ENCODE results near the gene ANKRD23.
"Not testable (repeated sequence)": the region's sequence is repeated elsewhere in the genome, so short reads cannot be mapped to it uniquely, and the experiment has no call there.

Gene ANKRD23

DNA sequence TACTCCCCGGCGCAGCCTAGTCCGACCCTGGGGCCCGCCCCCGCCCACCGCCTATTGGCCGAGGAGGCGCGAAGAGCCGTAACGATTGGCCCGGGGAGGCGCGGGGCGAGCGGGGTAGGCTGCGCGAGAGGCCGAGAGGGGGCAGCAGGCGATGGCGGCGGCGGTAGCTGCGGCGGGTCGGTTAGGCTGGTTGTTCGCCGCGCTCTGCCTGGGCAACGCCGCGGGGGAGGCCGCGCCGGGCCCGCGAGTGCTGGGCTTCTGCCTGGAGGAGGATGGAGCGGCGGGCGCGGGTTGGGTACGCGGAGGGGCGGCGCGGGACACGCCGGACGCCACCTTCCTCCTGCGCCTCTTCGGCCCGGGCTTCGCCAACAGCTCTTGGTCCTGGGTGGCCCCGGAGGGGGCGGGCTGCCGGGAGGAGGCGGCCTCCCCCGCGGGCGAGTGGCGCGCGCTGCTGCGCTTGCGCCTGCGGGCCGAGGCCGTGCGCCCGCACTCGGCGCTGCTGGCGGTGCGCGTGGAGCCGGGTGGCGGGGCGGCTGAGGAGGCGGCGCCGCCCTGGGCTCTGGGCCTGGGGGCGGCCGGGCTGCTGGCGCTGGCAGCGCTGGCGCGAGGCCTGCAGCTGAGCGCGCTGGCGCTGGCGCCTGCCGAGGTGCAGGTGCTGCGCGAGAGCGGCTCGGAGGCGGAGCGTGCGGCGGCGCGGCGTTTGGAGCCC lies 27.5 kb downstream of the ANKRD23 start, which contains the start of gene CNNM3:
CNNM3 (plus strand) TSS at position 142 of the 709 bp plus-strand sequence; CDS start at position 152, 10 bp downstream.
- peak; percentile 91 for DNase-seq (ENCODE audit: low read depth in 2 of 2)

GRCh38 chr2:96815326-96816126 lies 28.3 kb downstream of the ANKRD23 start:
- DNase-seq (ENCODE audit: low read depth in 2 of 2) = no peak

DNA sequence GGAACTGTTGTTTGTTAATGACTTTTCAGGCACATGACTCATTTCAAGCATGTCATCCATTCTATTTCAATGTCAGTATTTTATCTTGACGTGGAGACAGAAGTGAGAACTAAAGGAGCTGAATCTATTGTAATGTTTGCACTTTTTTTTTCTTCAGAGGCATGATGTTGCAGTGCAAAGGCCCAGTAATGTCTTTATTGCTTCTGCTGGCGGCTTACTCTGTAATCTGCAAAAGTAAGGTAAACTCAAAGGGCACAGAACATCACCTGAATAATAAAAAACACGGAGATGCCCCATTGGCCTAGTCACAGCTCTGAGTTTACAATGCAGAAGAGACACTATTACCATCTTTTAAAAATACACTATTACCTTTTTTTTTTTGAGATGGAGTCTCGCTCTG lies 30.2 kb downstream of the ANKRD23 start:
- no peak for DNase-seq (ENCODE audit: low read depth in 2 of 2)

GRCh38 chr2:96811917-96812316 lies 31.9 kb downstream of the ANKRD23 start:
- no peak for DNase-seq (ENCODE audit: low read depth in 2 of 2)

GRCh38 chr2:96810783-96811192 lies 33.0 kb downstream of the ANKRD23 start:
- no peak for DNase-seq (ENCODE audit: low read depth in 2 of 2)

- no peak for DNase-seq (ENCODE audit: low read depth in 2 of 2)
Observed at GRCh38 chr2:96809951-96810782, 33.7 kb downstream of the ANKRD23 start.

GRCh38 chr2:96809216-96809882 lies 34.5 kb downstream of the ANKRD23 start:
- DNase-seq (ENCODE audit: low read depth in 2 of 2) = no peak

GRCh38 chr2:96808176-96808837 lies 35.5 kb downstream of the ANKRD23 start:
- no peak for DNase-seq (ENCODE audit: low read depth in 2 of 2)

DNA sequence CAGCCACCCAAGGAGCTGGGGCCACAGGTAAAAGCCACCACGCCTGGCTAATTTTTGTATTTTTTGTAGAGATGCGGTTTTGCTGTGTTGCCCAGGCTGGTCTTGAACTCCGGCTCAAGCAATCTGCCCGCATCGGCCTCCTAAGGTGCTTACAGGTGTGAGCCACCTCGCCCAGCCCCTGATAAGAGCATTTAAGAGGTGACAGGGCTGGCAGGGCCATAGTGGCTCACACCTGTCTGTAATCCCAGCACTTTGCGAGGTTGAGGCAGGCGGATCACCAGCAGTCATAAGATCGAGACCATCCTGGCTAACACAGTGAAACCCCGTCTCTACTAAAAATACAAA lies 36.7 kb downstream of the ANKRD23 start:
- no peak for DNase-seq (ENCODE audit: low read depth in 2 of 2)

DNA sequence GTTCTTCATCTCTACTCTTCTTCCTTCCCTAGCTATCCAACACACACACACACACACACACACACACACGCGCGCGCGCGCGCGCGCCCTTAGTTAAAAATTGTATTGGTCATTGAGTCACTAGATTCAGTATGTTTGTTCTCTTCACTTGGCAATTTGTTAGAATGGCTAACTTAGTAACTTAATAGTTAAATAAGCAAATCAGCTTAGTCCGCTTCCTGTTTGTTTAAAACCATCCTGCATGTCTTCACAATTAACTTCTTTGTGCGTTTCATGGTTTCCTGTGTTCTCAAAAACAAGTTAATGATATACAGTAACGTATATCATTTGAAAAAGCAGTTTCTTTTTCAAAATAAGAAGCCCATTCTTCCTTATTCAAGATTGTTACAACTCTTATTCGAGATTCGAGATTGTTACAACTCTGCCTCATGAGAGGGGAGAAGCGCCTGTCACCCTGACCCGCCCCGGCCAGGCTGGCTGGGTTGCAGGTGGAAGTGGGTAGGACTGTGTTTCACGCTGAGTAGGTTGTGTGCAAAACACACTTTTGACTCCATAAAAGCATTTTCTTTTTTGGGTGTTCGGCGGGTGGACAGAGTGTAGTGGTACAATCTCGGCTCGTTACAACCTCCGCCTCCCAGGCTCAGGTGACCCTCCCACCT lies 37.2 kb downstream of the ANKRD23 start:
- no peak for DNase-seq (ENCODE audit: low read depth in 2 of 2)

GRCh38 chr2:96805946-96806345 lies 37.9 kb downstream of the ANKRD23 start:
- not testable (repeated sequence) for DNase-seq (ENCODE audit: low read depth in 2 of 2)

DNA sequence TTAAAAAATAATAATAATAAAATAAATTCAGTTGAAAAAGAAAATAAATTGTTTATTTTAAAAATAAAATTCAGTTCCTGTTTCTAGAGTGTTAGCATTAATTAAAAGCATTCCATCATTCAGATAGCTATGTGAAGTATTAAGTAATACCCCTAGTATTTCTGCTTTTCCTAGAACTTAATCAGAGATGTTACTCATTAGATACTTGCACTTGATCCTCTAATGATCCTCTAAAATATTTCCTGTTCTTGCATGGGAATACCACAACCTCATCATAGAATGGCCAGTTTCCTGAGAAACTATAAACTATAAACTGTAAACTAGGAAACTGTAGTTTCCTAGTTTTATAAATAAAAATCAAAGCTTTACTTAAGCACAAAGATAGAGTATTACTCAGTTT lies 38.8 kb downstream of the ANKRD23 start:
- DNase-seq (ENCODE audit: low read depth in 2 of 2) = no peak

GRCh38 chr2:96802721-96803120 lies 41.1 kb downstream of the ANKRD23 start:
- no peak for DNase-seq (ENCODE audit: low read depth in 2 of 2)

DNA sequence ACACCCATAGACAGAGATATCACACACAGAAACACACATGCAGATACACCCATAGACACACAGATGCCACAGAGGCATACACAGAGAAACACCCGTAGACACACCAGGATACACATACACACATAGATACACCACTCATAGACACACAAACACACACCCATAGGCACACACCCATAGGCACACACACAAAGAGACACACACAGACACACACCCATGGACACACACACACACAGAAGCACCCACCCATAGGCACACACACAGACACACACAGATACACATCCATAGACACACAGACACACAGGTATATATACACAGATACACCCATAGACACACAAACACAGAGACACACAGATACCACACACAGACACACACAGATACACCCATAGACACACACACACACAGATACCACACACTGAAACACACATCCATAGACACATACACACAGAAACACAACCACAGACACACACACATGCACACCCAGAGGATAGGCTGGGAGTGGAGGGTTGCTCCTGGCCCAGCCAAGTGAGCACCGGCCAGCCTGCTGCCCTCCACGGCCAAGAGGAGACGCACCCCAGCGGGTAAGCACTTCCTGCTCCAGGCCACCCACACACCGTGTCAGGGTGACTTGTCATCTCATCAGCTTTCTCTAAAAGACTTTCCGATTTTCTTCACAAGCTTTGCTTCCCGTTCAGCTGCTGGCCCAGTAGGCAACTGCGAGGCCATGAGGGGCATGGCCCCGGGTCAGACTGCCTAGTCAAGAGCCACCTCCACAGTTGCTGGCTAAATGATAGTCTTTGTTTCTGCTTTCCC lies 41.8 kb downstream of the ANKRD23 start:
- no peak for DNase-seq (ENCODE audit: low read depth in 2 of 2)

GRCh38 chr2:96801005-96801785 lies 42.6 kb downstream of the ANKRD23 start:
- peak; percentile 38 to 52 for DNase-seq (ENCODE audit: low read depth in 2 of 2)

DNA sequence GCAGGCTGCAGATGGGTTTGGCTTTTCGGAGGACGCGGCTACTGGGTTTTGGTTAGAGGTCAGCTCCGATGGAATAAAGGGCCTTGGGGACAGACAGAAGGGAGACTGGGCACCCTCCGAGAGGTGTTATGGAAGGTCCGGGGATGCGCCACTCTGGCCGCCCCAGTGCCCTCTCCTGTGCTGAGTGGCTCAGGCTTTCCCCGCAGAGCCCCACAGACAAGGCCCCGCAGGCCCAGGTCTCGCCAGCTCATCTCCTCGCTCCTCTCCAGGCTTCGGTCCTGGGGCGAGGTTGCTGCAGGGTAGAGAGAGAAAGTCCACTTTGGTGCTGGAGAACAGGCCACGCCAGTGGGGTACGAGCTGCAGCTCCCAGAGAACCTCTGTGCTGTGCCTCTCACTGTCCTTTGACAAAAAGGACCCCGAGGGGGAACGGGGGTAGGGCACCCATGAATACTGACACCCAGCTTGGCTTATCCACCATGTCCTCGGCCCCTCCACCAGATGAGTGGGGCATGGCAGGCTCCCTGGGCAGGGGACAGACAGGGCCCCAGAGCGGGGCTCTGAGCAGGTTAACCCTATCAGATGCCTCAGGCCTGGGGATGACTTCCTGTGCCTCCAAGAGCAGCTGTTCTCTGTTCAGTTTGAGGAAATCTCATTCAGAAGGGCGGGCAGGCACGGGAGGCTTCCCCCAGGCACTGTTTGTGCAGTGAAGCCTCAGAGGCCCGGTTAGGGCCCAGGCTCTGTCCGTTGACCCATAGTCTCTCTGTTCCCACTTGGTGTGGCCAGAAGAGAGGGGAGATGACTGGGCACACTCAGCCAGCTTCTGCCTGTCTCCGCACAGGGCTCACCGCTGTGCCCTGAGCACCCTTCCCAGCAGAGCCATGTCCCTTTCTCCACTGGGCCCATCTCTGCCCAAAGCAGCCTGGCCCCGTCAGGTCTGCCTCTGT lies 43.5 kb downstream of the ANKRD23 start:
- DNase-seq (ENCODE audit: low read depth in 2 of 2) = no peak

DNA sequence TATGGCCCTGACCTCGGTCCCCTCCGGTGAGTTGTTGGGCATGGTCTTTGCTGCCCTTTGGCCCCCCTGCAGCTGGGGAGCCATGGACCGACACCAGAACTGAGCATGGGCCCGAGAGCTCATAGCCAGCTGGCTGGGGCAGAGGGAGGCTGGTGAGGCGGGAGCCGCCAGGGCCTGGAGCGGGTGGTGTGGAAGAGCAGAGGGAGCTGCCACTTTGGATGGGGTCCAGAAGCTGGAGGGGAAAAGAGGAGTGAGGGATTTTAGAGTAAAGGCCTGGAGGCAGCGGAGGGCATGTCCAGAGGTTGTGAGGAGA lies 44.2 kb downstream of the ANKRD23 start:
- no peak for DNase-seq (ENCODE audit: low read depth in 2 of 2)

Measured in activated CD8-positive, alpha-beta memory T cell treated with anti-CD3 and anti-CD28 coated beads for 4 hours (primary cell).